HL-60 (cell line): ENCODE measurements around the gene SDHAF2.

Source experiments
- DNase-seq, 2 experiments: peaks; one replicate each; pipeline ENCODE4 v3.0.0-alpha.2; 2010 to 2020; ENCODE audit warnings: low read depth in 1 of 2, low spot score in 1 of 2
- H3K27ac ChIP-seq: fragments of 250-450 bp; sonication (Bioruptor Pico); replicated peaks from 2 replicates; pipeline ENCODE4 v1.5.1; 2020; ENCODE audit warnings: mild to moderate bottlenecking, moderate library complexity
- H3K27me3 ChIP-seq: fragments of 250-450 bp; sonication (Bioruptor Pico); 2 replicates; pipeline ENCODE4 v1.5.1; 2021; ENCODE audit warnings: mild to moderate bottlenecking, moderate library complexity; ENCODE audit not compliant: insufficient read depth, poor library complexity, severe bottlenecking
- H3K4me3 ChIP-seq: replicated peaks from 2 replicates; pipeline ENCODE4 v1.5.1; 2011; ENCODE audit warnings: mild to moderate bottlenecking, control low read depth, low read length; ENCODE audit not compliant: insufficient read depth
- GABPA ChIP-seq: IDR thresholded peaks from 2 replicates; pipeline ENCODE4 v1.6.1; 2012; ENCODE audit warnings: low read depth
- POLR2AphosphoS5 ChIP-seq: IDR thresholded peaks from 2 replicates; pipeline ENCODE4 v1.6.1; 2012; ENCODE audit warnings: low read depth
- SPI1 ChIP-seq: IDR thresholded peaks from 2 replicates; pipeline ENCODE4 v1.6.1; 2012; ENCODE audit warnings: low read depth, mild to moderate bottlenecking, borderline replicate concordance
- TF ChIP-seq, protein P1 (sequence below): IDR thresholded peaks from 2 replicates; pipeline ENCODE4 v1.6.1; 2012; ENCODE audit warnings: low read depth; ENCODE audit not compliant: insufficient replicate concordance
- TF ChIP-seq, protein P2 (sequence below): IDR thresholded peaks from one replicate; pipeline ENCODE4 v1.5.1; 2011; ENCODE audit warnings: low read length, control low read depth, inconsistent platforms; ENCODE audit not compliant: insufficient read depth

SDHAF2 gene

DNA sequence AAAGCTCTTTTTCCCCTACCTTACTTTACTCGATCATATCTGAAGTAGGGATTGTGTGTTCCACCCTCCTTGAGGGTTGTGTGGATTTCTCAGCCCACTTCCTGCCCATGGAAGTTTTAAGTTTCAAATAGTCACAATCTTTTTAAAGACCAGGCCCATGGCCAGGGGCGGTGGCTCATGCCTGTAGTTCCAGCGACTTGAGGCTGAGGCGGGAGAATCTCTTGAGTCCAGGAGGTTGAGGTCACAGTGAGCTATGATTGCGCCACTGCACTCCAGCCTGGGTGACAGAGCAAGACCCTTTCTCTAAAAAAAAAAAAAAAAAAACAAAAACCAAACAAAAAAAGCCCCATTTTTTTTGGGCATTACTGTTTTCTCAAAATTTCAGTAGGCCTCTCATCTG lies 42.4 kb downstream of the SDHAF2 start:
- no peak overlapping the region for H3K4me3 ChIP-seq
- H3K27ac ChIP-seq, result no peak overlapping the region
- no peak for DNase-seq

DNA sequence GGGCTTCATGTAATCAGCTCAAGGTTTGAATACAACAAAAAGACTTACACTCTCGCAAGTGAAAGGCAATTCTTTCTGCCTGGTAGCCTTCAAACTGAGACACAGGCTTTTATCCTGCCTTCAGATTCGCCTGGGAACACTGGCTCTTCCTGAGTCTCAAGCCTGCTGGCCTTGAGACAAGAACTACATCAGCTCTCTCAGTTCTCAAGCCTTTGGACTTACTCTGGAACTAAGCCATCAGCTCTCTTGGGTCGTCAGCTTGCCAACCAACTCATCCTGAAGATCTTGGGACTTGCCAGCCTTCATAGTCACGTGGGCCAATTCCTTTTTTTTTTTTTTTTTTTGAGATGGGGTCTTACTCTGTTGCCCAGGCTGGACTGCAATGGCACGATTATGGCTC lies 42.9 kb downstream of the SDHAF2 start:
- H3K4me3 ChIP-seq, result no peak overlapping the region
- H3K27ac ChIP-seq, result no peak overlapping the region
- no peaks in the 10 kb centered on the region for H3K27me3 ChIP-seq
- no peak for DNase-seq
- TF ChIP-seq GABPA (no peak), SPI1 (no peak), POLR2AphosphoS5 (no peak)
- TF ChIP-seq, protein P1, sequence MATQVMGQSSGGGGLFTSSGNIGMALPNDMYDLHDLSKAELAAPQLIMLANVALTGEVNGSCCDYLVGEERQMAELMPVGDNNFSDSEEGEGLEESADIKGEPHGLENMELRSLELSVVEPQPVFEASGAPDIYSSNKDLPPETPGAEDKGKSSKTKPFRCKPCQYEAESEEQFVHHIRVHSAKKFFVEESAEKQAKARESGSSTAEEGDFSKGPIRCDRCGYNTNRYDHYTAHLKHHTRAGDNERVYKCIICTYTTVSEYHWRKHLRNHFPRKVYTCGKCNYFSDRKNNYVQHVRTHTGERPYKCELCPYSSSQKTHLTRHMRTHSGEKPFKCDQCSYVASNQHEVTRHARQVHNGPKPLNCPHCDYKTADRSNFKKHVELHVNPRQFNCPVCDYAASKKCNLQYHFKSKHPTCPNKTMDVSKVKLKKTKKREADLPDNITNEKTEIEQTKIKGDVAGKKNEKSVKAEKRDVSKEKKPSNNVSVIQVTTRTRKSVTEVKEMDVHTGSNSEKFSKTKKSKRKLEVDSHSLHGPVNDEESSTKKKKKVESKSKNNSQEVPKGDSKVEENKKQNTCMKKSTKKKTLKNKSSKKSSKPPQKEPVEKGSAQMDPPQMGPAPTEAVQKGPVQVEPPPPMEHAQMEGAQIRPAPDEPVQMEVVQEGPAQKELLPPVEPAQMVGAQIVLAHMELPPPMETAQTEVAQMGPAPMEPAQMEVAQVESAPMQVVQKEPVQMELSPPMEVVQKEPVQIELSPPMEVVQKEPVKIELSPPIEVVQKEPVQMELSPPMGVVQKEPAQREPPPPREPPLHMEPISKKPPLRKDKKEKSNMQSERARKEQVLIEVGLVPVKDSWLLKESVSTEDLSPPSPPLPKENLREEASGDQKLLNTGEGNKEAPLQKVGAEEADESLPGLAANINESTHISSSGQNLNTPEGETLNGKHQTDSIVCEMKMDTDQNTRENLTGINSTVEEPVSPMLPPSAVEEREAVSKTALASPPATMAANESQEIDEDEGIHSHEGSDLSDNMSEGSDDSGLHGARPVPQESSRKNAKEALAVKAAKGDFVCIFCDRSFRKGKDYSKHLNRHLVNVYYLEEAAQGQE, result no peak
- TF ChIP-seq, protein P2, sequence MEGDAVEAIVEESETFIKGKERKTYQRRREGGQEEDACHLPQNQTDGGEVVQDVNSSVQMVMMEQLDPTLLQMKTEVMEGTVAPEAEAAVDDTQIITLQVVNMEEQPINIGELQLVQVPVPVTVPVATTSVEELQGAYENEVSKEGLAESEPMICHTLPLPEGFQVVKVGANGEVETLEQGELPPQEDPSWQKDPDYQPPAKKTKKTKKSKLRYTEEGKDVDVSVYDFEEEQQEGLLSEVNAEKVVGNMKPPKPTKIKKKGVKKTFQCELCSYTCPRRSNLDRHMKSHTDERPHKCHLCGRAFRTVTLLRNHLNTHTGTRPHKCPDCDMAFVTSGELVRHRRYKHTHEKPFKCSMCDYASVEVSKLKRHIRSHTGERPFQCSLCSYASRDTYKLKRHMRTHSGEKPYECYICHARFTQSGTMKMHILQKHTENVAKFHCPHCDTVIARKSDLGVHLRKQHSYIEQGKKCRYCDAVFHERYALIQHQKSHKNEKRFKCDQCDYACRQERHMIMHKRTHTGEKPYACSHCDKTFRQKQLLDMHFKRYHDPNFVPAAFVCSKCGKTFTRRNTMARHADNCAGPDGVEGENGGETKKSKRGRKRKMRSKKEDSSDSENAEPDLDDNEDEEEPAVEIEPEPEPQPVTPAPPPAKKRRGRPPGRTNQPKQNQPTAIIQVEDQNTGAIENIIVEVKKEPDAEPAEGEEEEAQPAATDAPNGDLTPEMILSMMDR, result no peak

More for the DNA sequence above, 42.4 kb downstream of the SDHAF2 start:
- H3K27me3 ChIP-seq, result no peaks in the 10 kb centered on the region
- TF ChIP-seq, protein P1, result no peak
- TF ChIP-seq POLR2AphosphoS5, result no peak
- TF ChIP-seq GABPA, result no peak
- no peak for TF ChIP-seq SPI1

DNA sequence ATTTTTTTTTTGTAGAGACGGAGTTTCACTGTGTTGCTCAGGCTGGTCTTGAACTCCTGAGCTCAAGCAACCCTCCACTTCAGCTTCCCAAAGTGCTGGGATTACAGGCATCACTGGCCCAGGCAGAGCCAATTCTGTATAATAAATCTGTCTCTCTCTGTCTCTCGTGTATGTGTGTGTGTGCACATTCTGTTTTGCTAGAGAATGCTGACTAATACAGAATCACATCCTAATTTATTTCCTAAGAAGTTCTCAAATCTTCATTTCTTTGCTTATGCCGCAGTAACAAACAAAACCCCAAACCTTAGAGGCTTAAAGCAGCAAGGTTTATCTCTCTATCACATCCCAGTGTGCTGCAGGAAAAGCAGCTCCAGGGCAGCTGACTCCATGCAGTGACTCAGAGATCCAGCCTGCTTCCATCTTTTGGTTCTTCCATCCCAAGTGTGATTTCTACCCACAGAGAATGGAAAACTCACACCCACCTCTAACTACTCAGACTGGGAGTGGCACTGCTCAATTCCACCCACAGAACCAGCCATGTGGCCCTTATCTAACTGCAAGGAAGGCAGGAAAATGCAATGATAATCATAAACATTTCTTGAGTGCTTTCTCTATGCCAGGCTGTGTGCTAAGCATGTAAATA lies 43.6 kb downstream of the SDHAF2 start:
- DNase-seq, result no peak
- TF ChIP-seq SPI1, result no peak
- TF ChIP-seq, protein P1, result no peak
- TF ChIP-seq GABPA, result no peak
- TF ChIP-seq, protein P2, result no peak
- TF ChIP-seq POLR2AphosphoS5, result no peak
- Histone ChIP-seq H3K4me3 (no peak overlapping the region), H3K27ac (no peak overlapping the region), H3K27me3 (no peaks in the 10 kb centered on the region)
